BE2C (cell line): Measurements from ENCODE around the gene FBN1.

Source experiments
- DNase-seq: peaks from one replicate; pipeline ENCODE4 v3.0.0-alpha.2; 2020
- H3K27me3 ChIP-seq: fragments of 250-450 bp; sonication (Bioruptor Pico); 2 replicates; pipeline ENCODE4 v1.5.1; 2020; ENCODE audit warnings: mild to moderate bottlenecking
- H3K36me3 ChIP-seq: fragments of 250-450 bp; sonication (Bioruptor Pico); 2 replicates; pipeline ENCODE4 v1.5.1; 2020; ENCODE audit warnings: mild to moderate bottlenecking
- H3K4me1 ChIP-seq: fragments of 250-450 bp; sonication (Bioruptor Pico); 2 replicates; pipeline ENCODE4 v1.5.1; 2020
- H3K4me3 ChIP-seq: 2 replicates; pipeline ENCODE4 v1.5.1; 2011; ENCODE audit warnings: low read depth, low read length
- H3K9me3 ChIP-seq: fragments of 250-450 bp; sonication (Bioruptor Pico); 2 replicates; pipeline ENCODE4 v1.5.1; 2020
- TF ChIP-seq, protein P1 (sequence below): IDR thresholded peaks from 2 replicates; pipeline ENCODE4 v1.5.1; 2012; ENCODE audit warnings: mild to moderate bottlenecking, low read depth, low read length

The FBN1 gene

DNA sequence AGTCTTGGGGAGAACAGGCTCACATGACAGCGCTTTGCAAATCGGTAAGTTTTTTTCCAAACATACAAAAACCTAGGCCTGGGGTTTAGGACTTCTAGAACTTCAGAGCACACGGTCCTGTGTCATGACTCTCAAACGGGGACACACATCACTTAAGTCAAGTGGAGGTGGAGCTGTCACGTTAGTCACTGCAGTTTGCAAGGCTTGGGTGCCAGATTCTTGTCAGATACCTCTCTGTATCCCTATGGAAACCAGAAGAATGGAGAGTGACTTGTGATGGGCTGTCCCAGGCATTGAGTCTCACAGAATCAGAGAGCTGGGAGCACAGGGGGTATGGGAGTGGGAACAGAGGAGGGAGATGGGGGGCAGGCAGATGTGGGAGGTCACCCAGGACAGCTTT, 249.5 kb downstream of the FBN1 start:
- Histone ChIP-seq H3K9me3 (no peaks in the 10 kb centered on the region), H3K4me1 (no peaks in the 10 kb centered on the region; the same call in 1 of the 2 replicates), H3K27me3 (no peaks in the 10 kb centered on the region), H3K36me3 (no peaks in the 10 kb centered on the region), H3K4me3 (no peak overlapping the region)
- TF ChIP-seq, protein P1, sequence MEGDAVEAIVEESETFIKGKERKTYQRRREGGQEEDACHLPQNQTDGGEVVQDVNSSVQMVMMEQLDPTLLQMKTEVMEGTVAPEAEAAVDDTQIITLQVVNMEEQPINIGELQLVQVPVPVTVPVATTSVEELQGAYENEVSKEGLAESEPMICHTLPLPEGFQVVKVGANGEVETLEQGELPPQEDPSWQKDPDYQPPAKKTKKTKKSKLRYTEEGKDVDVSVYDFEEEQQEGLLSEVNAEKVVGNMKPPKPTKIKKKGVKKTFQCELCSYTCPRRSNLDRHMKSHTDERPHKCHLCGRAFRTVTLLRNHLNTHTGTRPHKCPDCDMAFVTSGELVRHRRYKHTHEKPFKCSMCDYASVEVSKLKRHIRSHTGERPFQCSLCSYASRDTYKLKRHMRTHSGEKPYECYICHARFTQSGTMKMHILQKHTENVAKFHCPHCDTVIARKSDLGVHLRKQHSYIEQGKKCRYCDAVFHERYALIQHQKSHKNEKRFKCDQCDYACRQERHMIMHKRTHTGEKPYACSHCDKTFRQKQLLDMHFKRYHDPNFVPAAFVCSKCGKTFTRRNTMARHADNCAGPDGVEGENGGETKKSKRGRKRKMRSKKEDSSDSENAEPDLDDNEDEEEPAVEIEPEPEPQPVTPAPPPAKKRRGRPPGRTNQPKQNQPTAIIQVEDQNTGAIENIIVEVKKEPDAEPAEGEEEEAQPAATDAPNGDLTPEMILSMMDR: no peak
- no peak for DNase-seq

DNA sequence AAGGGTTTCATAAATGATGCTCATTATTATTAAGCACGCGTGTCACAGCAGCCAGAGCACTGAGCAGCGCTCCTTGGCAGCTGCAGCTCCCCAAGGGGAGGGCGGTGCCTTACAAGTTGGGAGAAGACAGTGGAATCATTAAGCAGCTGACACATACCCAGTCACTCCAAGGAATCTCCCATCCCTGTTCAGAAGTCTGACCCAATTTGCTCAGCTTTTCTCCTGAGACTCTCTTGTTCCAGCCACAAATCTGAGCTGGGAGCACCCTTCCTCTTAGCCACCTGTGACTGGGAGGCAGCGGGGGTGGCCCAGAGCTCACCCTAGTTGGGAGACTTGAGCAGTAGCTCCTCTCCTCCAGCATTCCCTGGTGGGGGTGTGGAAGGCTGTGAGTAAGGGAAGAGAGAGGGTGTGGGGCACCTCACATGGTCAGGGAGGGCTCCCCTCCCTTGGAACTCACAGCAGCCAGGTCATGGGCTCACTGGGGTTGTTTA, 249.9 kb downstream of the FBN1 start:
- no peak for DNase-seq
- no peaks in the 10 kb centered on the region for H3K36me3 ChIP-seq
- no peak overlapping the region for H3K4me3 ChIP-seq
- H3K4me1 ChIP-seq: no peaks in the 10 kb centered on the region; the same call in 1 of the 2 replicates
- no peaks in the 10 kb centered on the region for H3K9me3 ChIP-seq
- TF ChIP-seq, protein P1: no peak
- no peaks in the 10 kb centered on the region for H3K27me3 ChIP-seq

DNA sequence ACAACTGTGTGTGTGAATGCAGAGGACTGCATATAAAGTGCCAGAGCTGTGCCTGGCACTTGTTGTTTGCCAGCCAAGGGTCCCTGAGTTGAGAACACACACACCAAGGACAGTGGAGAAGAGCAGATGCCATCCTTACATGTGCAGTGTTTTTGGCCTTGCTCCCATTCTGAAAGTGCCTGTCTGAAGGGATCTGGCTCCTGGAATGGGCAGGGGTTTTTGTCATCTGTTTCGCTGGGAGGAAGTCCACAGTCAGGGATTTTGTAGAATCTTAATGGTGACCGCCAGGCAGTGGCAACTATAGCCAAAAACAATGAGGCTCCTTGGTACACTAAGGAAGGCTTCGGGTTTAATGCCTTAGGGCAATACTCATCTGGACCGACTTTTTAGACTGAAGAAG, 250.5 kb downstream of the FBN1 start:
- TF ChIP-seq, protein P1: no peak
- no peak for DNase-seq
- Histone ChIP-seq H3K36me3 (no peaks in the 10 kb centered on the region), H3K9me3 (no peaks in the 10 kb centered on the region), H3K4me3 (no peak overlapping the region), H3K4me1 (no peaks in the 10 kb centered on the region; the same call in 1 of the 2 replicates), H3K27me3 (no peaks in the 10 kb centered on the region)

DNA sequence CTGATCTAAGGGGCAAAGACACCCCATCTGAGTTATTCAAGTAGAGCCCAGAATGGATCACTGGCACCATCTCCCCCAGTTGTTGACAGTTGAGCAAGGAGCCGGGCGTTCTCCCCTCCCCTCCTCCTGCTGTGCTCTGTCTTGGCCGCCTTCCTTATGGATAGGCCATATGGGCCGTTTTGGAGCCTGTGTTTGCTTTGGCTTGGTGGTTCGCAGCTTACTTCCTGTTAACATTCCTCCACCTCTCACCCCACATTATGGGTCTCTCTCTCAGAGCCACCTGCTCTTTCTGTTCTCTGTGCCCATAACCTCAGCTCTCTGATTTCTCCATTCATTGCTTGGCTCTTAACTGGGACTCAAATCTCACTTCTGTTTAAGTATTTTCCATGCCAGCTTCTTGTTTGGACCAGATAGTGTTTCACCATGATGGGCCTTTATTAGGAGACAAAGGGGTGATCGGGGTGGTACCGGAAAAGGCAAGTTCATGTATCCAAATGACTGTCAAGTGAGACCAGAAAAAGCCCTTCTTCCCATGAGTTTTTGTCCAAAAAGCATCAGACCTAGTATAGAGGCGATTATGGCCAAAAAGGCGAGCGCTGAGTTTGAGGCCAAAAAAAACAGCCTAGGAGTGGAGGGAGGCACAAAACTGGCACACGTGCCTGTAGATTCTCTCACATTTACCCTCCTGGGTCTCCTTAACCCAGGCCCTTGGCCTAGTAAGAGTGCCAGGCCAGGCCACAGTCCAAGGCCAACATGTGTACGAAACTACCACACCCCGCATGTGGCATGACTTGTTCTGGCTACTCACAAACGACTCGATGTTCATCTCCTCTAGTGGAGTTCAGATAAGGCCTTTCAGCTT, 251.6 kb downstream of the FBN1 start:
- TF ChIP-seq, protein P1: no peak
- no peaks in the 10 kb centered on the region; the same call in 1 of the 2 replicates for H3K4me1 ChIP-seq
- H3K9me3 ChIP-seq: no peaks in the 10 kb centered on the region
- no peaks in the 10 kb centered on the region for H3K36me3 ChIP-seq
- DNase-seq: no peak
- H3K4me3 ChIP-seq: no peak overlapping the region
- H3K27me3 ChIP-seq: no peaks in the 10 kb centered on the region

DNA sequence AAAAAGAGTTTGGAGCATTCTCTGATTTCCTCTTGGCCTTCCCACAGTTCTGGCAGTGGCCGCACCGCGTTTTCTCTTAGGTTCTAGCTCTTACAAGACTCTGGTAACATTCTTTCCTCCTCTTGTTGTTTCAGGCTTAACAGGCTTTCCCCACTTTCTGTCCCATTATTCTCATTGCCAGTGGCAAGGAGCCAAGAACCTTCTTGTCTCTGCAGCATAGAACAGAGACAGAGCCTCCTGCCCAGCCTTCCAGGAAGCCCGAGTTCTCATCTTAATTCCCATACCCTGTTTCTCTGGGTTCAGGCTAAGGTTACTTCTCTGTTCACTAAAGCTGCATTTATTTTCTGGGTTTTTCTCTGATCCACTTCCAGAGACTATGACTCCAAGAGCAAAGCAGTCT, 253.2 kb downstream of the FBN1 start:
- no peaks in the 10 kb centered on the region; the same call in 1 of the 2 replicates for H3K4me1 ChIP-seq

More for the DNA sequence above, 253.2 kb downstream of the FBN1 start:
- TF ChIP-seq, protein P1: no peak
- H3K9me3 ChIP-seq: no peaks in the 10 kb centered on the region
- no peak for DNase-seq
- no peak overlapping the region for H3K4me3 ChIP-seq
- no peaks in the 10 kb centered on the region for H3K27me3 ChIP-seq
- H3K36me3 ChIP-seq: no peaks in the 10 kb centered on the region
